Measurements from ENCODE around the gene FHIT. TPM values are rescaled to one million over a fixed set of nuclear protein-coding genes. Genes with fewer than 3 reads are reported as not detected.

FHIT gene
- total and polyA plus RNA-seq, 2 experiments from 2014 or later: 9.7 to 16.2 TPM

- DNase-seq (ENCODE audit: low spot score): no peak
- no peak overlapping the region for H3K27ac ChIP-seq
- WGBS (ENCODE audit: low lambda C conversion rate, missing lambda C conversion rate): 67% methylated on average over 1 of the region's 1 CpG
- H4K20me1 ChIP-seq (ENCODE audit: insufficient read depth, poor library complexity, severe bottlenecking): no peaks in the 10 kb centered on the region
- no peaks in the 10 kb centered on the region for H3K79me2 ChIP-seq
- no peak overlapping the region for H2AFZ ChIP-seq
- H3K4me3 ChIP-seq: no peak overlapping the region
- no peaks in the 10 kb centered on the region for H3K36me3 ChIP-seq (replicated peaks; ENCODE audit: insufficient read depth, low read depth)
- H3K9me3 ChIP-seq (ENCODE audit: low read depth): no peaks in the 10 kb centered on the region
- no peaks in the 10 kb centered on the region for H3K9me2 ChIP-seq (replicated peaks; ENCODE audit: insufficient read depth)
- TF ChIP-seq CTCF (IDR thresholded peaks at IDR 0.05; ENCODE audit: poor library complexity) (no peak), EZH2phosphoT487 (IDR thresholded peaks at IDR 0.05; ENCODE audit: low read depth, severe bottlenecking, unreplicated experiment) (no peak), EZH2 (IDR thresholded peaks at IDR 0.05; ENCODE audit: borderline replicate concordance) (no peak)
- H3K4me2 ChIP-seq: no peak overlapping the region
- H3K27me3 ChIP-seq: no peaks in the 10 kb centered on the region
- H3K4me1 ChIP-seq (ENCODE audit: insufficient read depth): no peaks in the 10 kb centered on the region
These were observed 917.5 kb downstream of the FHIT start for GRCh38 chr3:60333710-60334109.

- no peaks in the 10 kb centered on the region for H3K9me3 ChIP-seq (ENCODE audit: low read depth)
- no peaks in the 10 kb centered on the region for H3K36me3 ChIP-seq (replicated peaks; ENCODE audit: insufficient read depth, low read depth)
- no peaks in the 10 kb centered on the region for H3K4me1 ChIP-seq (ENCODE audit: insufficient read depth)
- no peaks in the 10 kb centered on the region for H3K79me2 ChIP-seq
- no peak overlapping the region for H2AFZ ChIP-seq
- no peak overlapping the region for H3K27ac ChIP-seq
- no peak overlapping the region for H3K4me3 ChIP-seq
- TF ChIP-seq EZH2phosphoT487 (IDR thresholded peaks at IDR 0.05; ENCODE audit: low read depth, severe bottlenecking, unreplicated experiment): no peak
- no peak for TF ChIP-seq EZH2 (IDR thresholded peaks at IDR 0.05; ENCODE audit: borderline replicate concordance)
- H4K20me1 ChIP-seq (ENCODE audit: insufficient read depth, poor library complexity, severe bottlenecking): no peaks in the 10 kb centered on the region
- WGBS (ENCODE audit: low lambda C conversion rate, missing lambda C conversion rate): 89% methylated on average over 6 of the region's 6 CpGs
- H3K27me3 ChIP-seq: no peaks in the 10 kb centered on the region
- no peak for DNase-seq (ENCODE audit: low spot score)
- no peaks in the 10 kb centered on the region for H3K9me2 ChIP-seq (replicated peaks; ENCODE audit: insufficient read depth)
- no peak overlapping the region for H3K4me2 ChIP-seq
These were observed 921.1 kb downstream of the FHIT start for GRCh38 chr3:60330107-60330506.

GRCh38 chr3:60325610-60326170 is 925.6 kb downstream of the FHIT start:
- Histone ChIP-seq H3K9me2 (replicated peaks; ENCODE audit: insufficient read depth) (no peaks in the 10 kb centered on the region), H3K79me2 (no peaks in the 10 kb centered on the region), H4K20me1 (ENCODE audit: insufficient read depth, poor library complexity, severe bottlenecking) (no peaks in the 10 kb centered on the region), H3K36me3 (replicated peaks; ENCODE audit: insufficient read depth, low read depth) (no peaks in the 10 kb centered on the region), H3K27ac (no peak overlapping the region), H3K4me1 (ENCODE audit: insufficient read depth) (no peaks in the 10 kb centered on the region), H3K9me3 (ENCODE audit: low read depth) (no peaks in the 10 kb centered on the region), H3K4me2 (no peak overlapping the region), H2AFZ (no peak overlapping the region), H3K4me3 (no peak overlapping the region), H3K27me3 (no peaks in the 10 kb centered on the region)
- 71% methylated on average over 5 of the region's 5 CpGs for WGBS (ENCODE audit: low lambda C conversion rate, missing lambda C conversion rate)
- no peak for DNase-seq (ENCODE audit: low spot score)
- TF ChIP-seq EZH2 (IDR thresholded peaks at IDR 0.05; ENCODE audit: borderline replicate concordance) (no peak), EZH2phosphoT487 (IDR thresholded peaks at IDR 0.05; ENCODE audit: low read depth, severe bottlenecking, unreplicated experiment) (no peak), CTCF (IDR thresholded peaks at IDR 0.05; ENCODE audit: poor library complexity) (no peak)

GRCh38 chr3:60323651-60324050 is 927.6 kb downstream of the FHIT start:
- H3K79me2 ChIP-seq: no peaks in the 10 kb centered on the region
- H2AFZ ChIP-seq: no peak overlapping the region
- no peak for TF ChIP-seq EZH2phosphoT487 (IDR thresholded peaks at IDR 0.05; ENCODE audit: low read depth, severe bottlenecking, unreplicated experiment)
- no peak for TF ChIP-seq EZH2 (IDR thresholded peaks at IDR 0.05; ENCODE audit: borderline replicate concordance)
- no peak for TF ChIP-seq CTCF (IDR thresholded peaks at IDR 0.05; ENCODE audit: poor library complexity)
- H3K4me2 ChIP-seq: no peak overlapping the region
- no peak overlapping the region for H3K27ac ChIP-seq
- H3K36me3 ChIP-seq (replicated peaks; ENCODE audit: insufficient read depth, low read depth): no peaks in the 10 kb centered on the region
- H3K4me1 ChIP-seq (ENCODE audit: insufficient read depth): no peaks in the 10 kb centered on the region
- H3K9me3 ChIP-seq (ENCODE audit: low read depth): no peaks in the 10 kb centered on the region
- H3K9me2 ChIP-seq (replicated peaks; ENCODE audit: insufficient read depth): no peaks in the 10 kb centered on the region
- no peak overlapping the region for H3K4me3 ChIP-seq
- no peak for DNase-seq (ENCODE audit: low spot score)
- no peaks in the 10 kb centered on the region for H4K20me1 ChIP-seq (ENCODE audit: insufficient read depth, poor library complexity, severe bottlenecking)
- H3K27me3 ChIP-seq: no peaks in the 10 kb centered on the region
- WGBS (ENCODE audit: low lambda C conversion rate, missing lambda C conversion rate): 71% methylated on average over 3 of the region's 3 CpGs

Measured in hepatocyte (in vitro differentiated cells).